A549 (cell line): ENCODE results near the gene KLKB1. TPM values are rescaled to one million over a fixed set of nuclear protein-coding genes. Genes with fewer than 3 reads are reported as not detected.

Experiments
- ATAC-seq, 2 experiments: fragments of 200-7000 bp in 1 of 2; fragments of >200 bp in 1 of 2; cut with Nextera tagmentation in 1 of 2; cut with Tn5 transposase in 1 of 2; 3 replicates each; pipeline versions ENCODE4 v1.8.0 to v1.9.1; 2018 to 2020; ENCODE audit warnings: mild to moderate bottlenecking in 1 of 2, moderate library complexity in 1 of 2
- CTCF ChIA-PET: fragments of 300-600 bp; sonication (Branson Sonifier 250); formaldehyde crosslinking; extraction: SDS; loops from one replicate; lab custom pipeline; 2021; ENCODE audit warnings: antibody characterized with exemption, inconsistent platforms; lab: Yijun Ruan, JAX
- POLR2A ChIA-PET: fragments of 350-600 bp; formaldehyde crosslinking; extraction: SDS; loops from one replicate; lab custom pipeline; 2021; ENCODE audit warnings: antibody characterized with exemption, inconsistent platforms; lab: Yijun Ruan, JAX
- DNase-seq, 2 experiments: peaks; one replicate each; pipeline versions ENCODE4 v3.0.0 to v3.0.0-alpha.2; 2011 to 2016; ENCODE audit warnings: low read depth in 1 of 2, low spot score in 1 of 2
- FAIRE-seq: peaks from 2 replicates; lab custom pipeline; 2011; peaks lifted over from hg19 to GRCh38; lab: Jason Lieb, UNC
- H3K27ac ChIP-seq, 2 experiments: fragments of >200 bp; sonication (Bioruptor Twin); formaldehyde crosslinking; 3 replicates each; pipeline ENCODE4 v1.5.1; 2016 to 2017
- H3K4me1 ChIP-seq: fragments of >200 bp; sonication (Bioruptor Twin); formaldehyde crosslinking; 3 replicates; pipeline ENCODE4 v1.6.1; 2016
- H3K4me2 ChIP-seq: fragments of >200 bp; sonication (Bioruptor Twin); formaldehyde crosslinking; 3 replicates; pipeline ENCODE4 v1.6.1; 2016
- H3K4me3 ChIP-seq: fragments of >200 bp; sonication (Bioruptor Twin); formaldehyde crosslinking; 3 replicates; pipeline ENCODE4 v1.5.1; 2016
- H3K9me3 ChIP-seq: fragments of >200 bp; sonication (Bioruptor Twin); formaldehyde crosslinking; 3 replicates; pipeline ENCODE4 v1.6.1; 2016
- CBX2 ChIP-seq: fragments of 200-600 bp; sonication (generic); IDR thresholded peaks from 2 replicates; pipeline ENCODE4 v1.6.1; 2016; ENCODE audit warnings: low read depth, mild to moderate bottlenecking, borderline replicate concordance
- CBX8 ChIP-seq: fragments of 200-600 bp; sonication (generic); IDR thresholded peaks from 2 replicates; pipeline ENCODE4 v1.6.1; 2016
- CHD4 ChIP-seq: fragments of 200-600 bp; sonication (generic); IDR thresholded peaks from 2 replicates; pipeline ENCODE4 v1.6.1; 2016; ENCODE audit warnings: antibody characterized with exemption, mild to moderate bottlenecking, borderline replicate concordance
- EHMT2 ChIP-seq: fragments of 200-600 bp; sonication (generic); IDR thresholded peaks from 2 replicates; pipeline ENCODE4 v1.6.1; 2016; ENCODE audit warnings: antibody characterized with exemption, low read depth, mild to moderate bottlenecking, moderate library complexity
- EP300 ChIP-seq, 2 experiments: fragments of >200 bp; sonication (Bioruptor Twin); formaldehyde crosslinking; IDR thresholded peaks; 2 replicates in 1 of 2; 3 replicates in 1 of 2; pipeline ENCODE4 v1.6.1; 2016 to 2017
- ESRRA ChIP-seq: fragments of 150-350 bp; IDR thresholded peaks from 2 replicates; pipeline ENCODE4 v1.6.1; 2014; ENCODE audit warnings: mild to moderate bottlenecking, low read length, borderline replicate concordance
- GATA3 ChIP-seq: IDR thresholded peaks from 2 replicates; pipeline ENCODE4 v1.6.1; 2012; ENCODE audit warnings: borderline replicate concordance
- JUN ChIP-seq, 2 experiments: fragments of >200 bp; sonication (Bioruptor Twin); formaldehyde crosslinking; IDR thresholded peaks; 2 replicates in 1 of 2; 3 replicates in 1 of 2; pipeline ENCODE4 v1.6.1; 2016 to 2017
- JUNB ChIP-seq: fragments of >200 bp; sonication (Bioruptor Twin); formaldehyde crosslinking; IDR thresholded peaks from 2 replicates; pipeline ENCODE4 v1.6.1; 2016
- MAFK ChIP-seq: fragments of 450-650 bp; IDR thresholded peaks from 2 replicates; pipeline ENCODE4 v1.6.1; 2014; ENCODE audit not compliant: partially characterized antibody
- MYC ChIP-seq: IDR thresholded peaks from 2 replicates; pipeline ENCODE4 v1.6.1; 2012; ENCODE audit warnings: mild to moderate bottlenecking, inconsistent platforms, low read length, improper control_type of control experiment, borderline replicate concordance
- NFE2L2 ChIP-seq: fragments of 150-350 bp; conservative IDR thresholded peaks from 2 replicates; pipeline ENCODE4 v1.6.1; 2014; ENCODE audit warnings: low read length
- NR3C1 ChIP-seq: fragments of >200 bp; sonication (Bioruptor Twin); formaldehyde crosslinking; IDR thresholded peaks from 3 replicates; pipeline ENCODE4 v1.6.1; 2017
- PHF8 ChIP-seq: fragments of 200-600 bp; sonication (generic); IDR thresholded peaks from 2 replicates; pipeline ENCODE4 v1.6.1; 2016; ENCODE audit warnings: low read depth, mild to moderate bottlenecking, antibody characterized with exemption, moderate library complexity, borderline replicate concordance
- POLR2A ChIP-seq: IDR thresholded peaks from 2 replicates; pipeline ENCODE4 v1.6.1; 2012; ENCODE audit warnings: mild to moderate bottlenecking, low read length
- RCOR1 ChIP-seq: fragments of 150-350 bp; IDR thresholded peaks from 2 replicates; pipeline ENCODE4 v1.6.1; 2014; ENCODE audit warnings: antibody characterized with exemption, low read length, low read depth
- RFX5 ChIP-seq: fragments of 450-650 bp; IDR thresholded peaks from 2 replicates; pipeline ENCODE4 v1.7.1; 2014; ENCODE audit warnings: antibody characterized with exemption, mild to moderate bottlenecking, moderate library complexity
- RNF2 ChIP-seq: fragments of 200-600 bp; sonication (generic); IDR thresholded peaks from 2 replicates; pipeline ENCODE4 v1.6.1; 2016; ENCODE audit warnings: low read depth, mild to moderate bottlenecking, antibody characterized with exemption, moderate library complexity, borderline replicate concordance
- SMC3 ChIP-seq: fragments of >200 bp; sonication (Bioruptor Twin); formaldehyde crosslinking; IDR thresholded peaks from 3 replicates; pipeline ENCODE4 v1.6.1; 2018; ENCODE audit warnings: inconsistent platforms
- ZFP36 ChIP-seq: fragments of 450-650 bp; IDR thresholded peaks from 2 replicates; pipeline ENCODE4 v1.6.1; 2014; ENCODE audit warnings: borderline replicate concordance; ENCODE audit not compliant: partially characterized antibody
- WGBS: methylation state at CpG from one replicate; pipeline ENCODE4 v1.1.6; 2017; ENCODE audit errors: missing lambda C conversion rate; 5-methylcytosine and 5-hydroxymethylcytosine counted together
- polyA plus RNA-seq, 4 experiments: library from polyadenylated mRNA; depleted of rRNA in 3 of 4; stranded (reverse); fragments of >200 nt; fragmentation: RNase III in 1 of 4; extraction: RNeasy Plus Mini Kit Qiagen cat#74134 plus additional on column Dnase treatment in 1 of 4; gene quantifications; 2 replicates in 3 of 4; 3 replicates in 1 of 4; pipeline ENCODE4 v1.2.3, GENCODE V29; 2011 to 2017
- TF ChIP-seq, protein P1 (sequence below): fragments of 200-600 bp; sonication (generic); IDR thresholded peaks from 2 replicates; pipeline ENCODE4 v1.6.1; 2016; ENCODE audit warnings: antibody characterized with exemption, mild to moderate bottlenecking, moderate library complexity
- TF ChIP-seq, protein P2 (sequence below): fragments of 250-450 bp; sonication (Bioruptor Pico); IDR thresholded peaks from 2 replicates; pipeline ENCODE4 v1.5.0; 2020; ENCODE audit warnings: low read depth, mild to moderate bottlenecking, moderate library complexity
- TF ChIP-seq, protein P3 (sequence below): IDR thresholded peaks from 2 replicates; pipeline ENCODE4 v1.6.1; 2012
- TF ChIP-seq, protein P4 (sequence below): fragments of 250-450 bp; sonication (Bioruptor Pico); IDR thresholded peaks from 2 replicates; pipeline ENCODE4 v1.5.0; 2021; ENCODE audit warnings: mild to moderate bottlenecking, moderate library complexity, borderline replicate concordance
- TF ChIP-seq, protein P5 (sequence below): IDR thresholded peaks from 2 replicates; pipeline ENCODE4 v1.6.1; 2012; ENCODE audit warnings: low read depth, borderline replicate concordance
- TF ChIP-seq, protein P6 (sequence below): fragments of >200 bp; sonication (Bioruptor Twin); formaldehyde crosslinking; IDR thresholded peaks from 2 replicates; pipeline ENCODE4 v1.6.1; 2016
- TF ChIP-seq, protein P7 (sequence below): IDR thresholded peaks from 2 replicates; pipeline ENCODE4 v1.6.1; 2012
- TF ChIP-seq, protein P8 (sequence below): fragments of 450-650 bp; IDR thresholded peaks from 2 replicates; pipeline ENCODE4 v1.6.1; 2014; ENCODE audit warnings: antibody characterized with exemption

Gene KLKB1
- polyA plus RNA-seq, 2 of the 4 experiments (the other 2 are of a cell fraction), result 0.08 TPM; not detected in 1

DNA sequence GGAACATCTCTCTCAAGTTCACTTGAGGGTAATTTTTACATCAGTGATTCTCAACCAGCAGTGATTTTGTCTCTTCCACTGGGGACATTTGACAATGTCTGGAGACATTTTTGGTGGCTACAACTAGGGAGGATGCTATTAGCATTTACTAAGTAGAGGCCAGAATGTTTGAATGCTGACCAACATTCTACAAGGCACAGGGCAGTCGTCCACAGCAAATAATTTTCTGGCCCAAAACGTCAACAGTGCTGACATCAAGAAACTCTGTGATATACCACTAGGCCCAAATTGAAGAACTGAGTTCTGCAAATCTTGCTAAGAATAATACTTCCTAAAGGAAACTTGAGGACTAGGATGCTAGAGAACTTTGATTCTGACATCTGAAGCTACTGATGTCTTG is 7.1 kb downstream of the KLKB1 start (continued):
- TF ChIP-seq, protein P1, sequence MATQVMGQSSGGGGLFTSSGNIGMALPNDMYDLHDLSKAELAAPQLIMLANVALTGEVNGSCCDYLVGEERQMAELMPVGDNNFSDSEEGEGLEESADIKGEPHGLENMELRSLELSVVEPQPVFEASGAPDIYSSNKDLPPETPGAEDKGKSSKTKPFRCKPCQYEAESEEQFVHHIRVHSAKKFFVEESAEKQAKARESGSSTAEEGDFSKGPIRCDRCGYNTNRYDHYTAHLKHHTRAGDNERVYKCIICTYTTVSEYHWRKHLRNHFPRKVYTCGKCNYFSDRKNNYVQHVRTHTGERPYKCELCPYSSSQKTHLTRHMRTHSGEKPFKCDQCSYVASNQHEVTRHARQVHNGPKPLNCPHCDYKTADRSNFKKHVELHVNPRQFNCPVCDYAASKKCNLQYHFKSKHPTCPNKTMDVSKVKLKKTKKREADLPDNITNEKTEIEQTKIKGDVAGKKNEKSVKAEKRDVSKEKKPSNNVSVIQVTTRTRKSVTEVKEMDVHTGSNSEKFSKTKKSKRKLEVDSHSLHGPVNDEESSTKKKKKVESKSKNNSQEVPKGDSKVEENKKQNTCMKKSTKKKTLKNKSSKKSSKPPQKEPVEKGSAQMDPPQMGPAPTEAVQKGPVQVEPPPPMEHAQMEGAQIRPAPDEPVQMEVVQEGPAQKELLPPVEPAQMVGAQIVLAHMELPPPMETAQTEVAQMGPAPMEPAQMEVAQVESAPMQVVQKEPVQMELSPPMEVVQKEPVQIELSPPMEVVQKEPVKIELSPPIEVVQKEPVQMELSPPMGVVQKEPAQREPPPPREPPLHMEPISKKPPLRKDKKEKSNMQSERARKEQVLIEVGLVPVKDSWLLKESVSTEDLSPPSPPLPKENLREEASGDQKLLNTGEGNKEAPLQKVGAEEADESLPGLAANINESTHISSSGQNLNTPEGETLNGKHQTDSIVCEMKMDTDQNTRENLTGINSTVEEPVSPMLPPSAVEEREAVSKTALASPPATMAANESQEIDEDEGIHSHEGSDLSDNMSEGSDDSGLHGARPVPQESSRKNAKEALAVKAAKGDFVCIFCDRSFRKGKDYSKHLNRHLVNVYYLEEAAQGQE, result no peak

DNA sequence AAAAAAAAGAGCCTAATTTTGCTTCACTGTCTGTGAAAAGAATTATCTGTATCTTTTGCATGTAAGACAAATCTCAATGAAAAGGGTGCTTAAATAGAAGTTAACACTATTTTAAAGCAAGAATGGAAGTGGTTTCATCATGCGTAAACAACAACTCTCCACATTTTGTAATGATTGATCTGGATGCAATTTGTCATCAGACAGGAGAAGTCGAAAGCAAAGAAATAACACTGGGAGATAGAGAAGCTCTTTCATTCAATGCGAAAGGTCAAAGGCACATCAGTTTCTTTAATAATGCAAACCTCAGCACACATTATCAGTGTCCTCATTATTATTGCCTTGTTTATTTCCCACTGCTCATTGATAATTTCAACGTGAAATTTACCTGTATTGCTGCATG is 8.8 kb downstream of the KLKB1 start:
- no peak for DNase-seq
- no peaks in the 10 kb centered on the region for H3K9me3 ChIP-seq
- no peak for ATAC-seq
- CTCF ChIA-PET, result no interaction called here
- H3K4me1 ChIP-seq, result no peaks in the 10 kb centered on the region
- no peak overlapping the region for H3K4me2 ChIP-seq
- POLR2A ChIA-PET, result no interaction called here
- FAIRE-seq, result no peak
- TF ChIP-seq, protein P2, sequence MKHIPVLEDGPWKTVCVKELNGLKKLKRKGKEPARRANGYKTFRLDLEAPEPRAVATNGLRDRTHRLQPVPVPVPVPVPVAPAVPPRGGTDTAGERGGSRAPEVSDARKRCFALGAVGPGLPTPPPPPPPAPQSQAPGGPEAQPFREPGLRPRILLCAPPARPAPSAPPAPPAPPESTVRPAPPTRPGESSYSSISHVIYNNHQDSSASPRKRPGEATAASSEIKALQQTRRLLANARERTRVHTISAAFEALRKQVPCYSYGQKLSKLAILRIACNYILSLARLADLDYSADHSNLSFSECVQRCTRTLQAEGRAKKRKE (CRISPR knock-in tag), result no peak
- TF ChIP-seq GATA3 (no peak), ZFP36 (no peak), RNF2 (no peak), POLR2A (no peak), RCOR1 (no peak), NFE2L2 (no peak), ESRRA (no peak), SMC3 (no peak), CBX8 (no peak), EP300 (IDR thresholded peaks at IDR 0.05) (no peak), MYC (no peak), EHMT2 (no peak), PHF8 (no peak), CBX2 (no peak)
- TF ChIP-seq, protein P3, sequence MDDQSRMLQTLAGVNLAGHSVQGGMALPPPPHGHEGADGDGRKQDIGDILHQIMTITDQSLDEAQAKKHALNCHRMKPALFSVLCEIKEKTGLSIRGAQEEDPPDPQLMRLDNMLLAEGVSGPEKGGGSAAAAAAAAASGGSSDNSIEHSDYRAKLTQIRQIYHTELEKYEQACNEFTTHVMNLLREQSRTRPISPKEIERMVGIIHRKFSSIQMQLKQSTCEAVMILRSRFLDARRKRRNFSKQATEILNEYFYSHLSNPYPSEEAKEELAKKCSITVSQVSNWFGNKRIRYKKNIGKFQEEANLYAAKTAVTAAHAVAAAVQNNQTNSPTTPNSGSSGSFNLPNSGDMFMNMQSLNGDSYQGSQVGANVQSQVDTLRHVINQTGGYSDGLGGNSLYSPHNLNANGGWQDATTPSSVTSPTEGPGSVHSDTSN, result no peak
- TF ChIP-seq, protein P4, sequence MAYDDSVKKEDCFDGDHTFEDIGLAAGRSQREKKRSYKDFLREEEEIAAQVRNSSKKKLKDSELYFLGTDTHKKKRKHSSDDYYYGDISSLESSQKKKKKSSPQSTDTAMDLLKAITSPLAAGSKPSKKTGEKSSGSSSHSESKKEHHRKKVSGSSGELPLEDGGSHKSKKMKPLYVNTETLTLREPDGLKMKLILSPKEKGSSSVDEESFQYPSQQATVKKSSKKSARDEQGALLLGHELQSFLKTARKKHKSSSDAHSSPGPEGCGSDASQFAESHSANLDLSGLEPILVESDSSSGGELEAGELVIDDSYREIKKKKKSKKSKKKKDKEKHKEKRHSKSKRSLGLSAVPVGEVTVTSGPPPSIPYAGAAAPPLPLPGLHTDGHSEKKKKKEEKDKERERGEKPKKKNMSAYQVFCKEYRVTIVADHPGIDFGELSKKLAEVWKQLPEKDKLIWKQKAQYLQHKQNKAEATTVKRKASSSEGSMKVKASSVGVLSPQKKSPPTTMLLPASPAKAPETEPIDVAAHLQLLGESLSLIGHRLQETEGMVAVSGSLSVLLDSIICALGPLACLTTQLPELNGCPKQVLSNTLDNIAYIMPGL, result no peak
- TF ChIP-seq, protein P5, sequence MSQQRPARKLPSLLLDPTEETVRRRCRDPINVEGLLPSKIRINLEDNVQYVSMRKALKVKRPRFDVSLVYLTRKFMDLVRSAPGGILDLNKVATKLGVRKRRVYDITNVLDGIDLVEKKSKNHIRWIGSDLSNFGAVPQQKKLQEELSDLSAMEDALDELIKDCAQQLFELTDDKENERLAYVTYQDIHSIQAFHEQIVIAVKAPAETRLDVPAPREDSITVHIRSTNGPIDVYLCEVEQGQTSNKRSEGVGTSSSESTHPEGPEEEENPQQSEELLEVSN, result no peak
- no peak overlapping the region for H3K4me3 ChIP-seq
- no peak overlapping the region for H3K27ac ChIP-seq
- 64% methylated on average over 4 of the region's 4 CpGs for WGBS

DNA sequence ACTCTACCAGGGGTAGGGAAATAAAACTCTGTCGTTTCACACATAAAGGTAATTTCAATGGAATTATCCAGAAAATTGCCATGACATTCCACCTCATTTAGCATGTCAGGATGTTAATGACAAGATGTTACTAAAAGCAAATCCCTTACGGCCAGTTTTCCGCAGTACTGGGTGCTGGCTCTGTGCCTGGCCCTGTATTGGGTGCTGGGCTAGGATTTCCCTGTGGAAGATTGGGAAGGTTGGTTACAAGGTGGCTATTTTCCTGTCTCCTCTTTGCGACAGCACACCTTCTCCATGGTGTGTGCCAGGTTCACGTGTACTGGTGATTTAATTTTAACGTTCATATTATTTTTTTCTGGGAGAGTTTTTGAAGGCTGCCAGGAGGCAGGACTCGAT is 13.1 kb downstream of the KLKB1 start:
- DNase-seq (no peak), FAIRE-seq (no peak), ATAC-seq (no peak)
- no peak overlapping the region for H3K4me3 ChIP-seq
- H3K4me1 ChIP-seq, result no peaks in the 10 kb centered on the region
- ChIA-PET CTCF (no interaction called here), POLR2A (no interaction called here)
- H3K4me2 ChIP-seq, result no peak overlapping the region
- H3K9me3 ChIP-seq, result no peaks in the 10 kb centered on the region
- WGBS, result 46% methylated on average over 7 of the region's 7 CpGs
- no peak overlapping the region for H3K27ac ChIP-seq
- TF ChIP-seq, protein P6, sequence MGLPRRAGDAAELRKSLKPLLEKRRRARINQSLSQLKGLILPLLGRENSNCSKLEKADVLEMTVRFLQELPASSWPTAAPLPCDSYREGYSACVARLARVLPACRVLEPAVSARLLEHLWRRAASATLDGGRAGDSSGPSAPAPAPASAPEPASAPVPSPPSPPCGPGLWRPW, result no peak
- TF ChIP-seq, protein P7, sequence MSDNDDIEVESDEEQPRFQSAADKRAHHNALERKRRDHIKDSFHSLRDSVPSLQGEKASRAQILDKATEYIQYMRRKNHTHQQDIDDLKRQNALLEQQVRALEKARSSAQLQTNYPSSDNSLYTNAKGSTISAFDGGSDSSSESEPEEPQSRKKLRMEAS, result no peak
- no peak for TF ChIP-seq NR3C1
- TF ChIP-seq EHMT2, result no peak
- no peak for TF ChIP-seq JUNB
- TF ChIP-seq, protein P8, sequence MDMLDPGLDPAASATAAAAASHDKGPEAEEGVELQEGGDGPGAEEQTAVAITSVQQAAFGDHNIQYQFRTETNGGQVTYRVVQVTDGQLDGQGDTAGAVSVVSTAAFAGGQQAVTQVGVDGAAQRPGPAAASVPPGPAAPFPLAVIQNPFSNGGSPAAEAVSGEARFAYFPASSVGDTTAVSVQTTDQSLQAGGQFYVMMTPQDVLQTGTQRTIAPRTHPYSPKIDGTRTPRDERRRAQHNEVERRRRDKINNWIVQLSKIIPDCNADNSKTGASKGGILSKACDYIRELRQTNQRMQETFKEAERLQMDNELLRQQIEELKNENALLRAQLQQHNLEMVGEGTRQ, result no peak
- TF ChIP-seq JUN (IDR thresholded peaks at IDR 0.05), result no peak
- no peak for TF ChIP-seq CHD4
- TF ChIP-seq RFX5, result no peak
- TF ChIP-seq MAFK, result no peak
